OCI-M2 (cell line): ENCODE results near the gene MYO16.

Experiments used
- DNase-seq: peaks from one replicate; lab custom pipeline; 2025; ENCODE audit not compliant: unreplicated experiment; lab: John Stamatoyannopoulos, UW

The MYO16 gene

DNA sequence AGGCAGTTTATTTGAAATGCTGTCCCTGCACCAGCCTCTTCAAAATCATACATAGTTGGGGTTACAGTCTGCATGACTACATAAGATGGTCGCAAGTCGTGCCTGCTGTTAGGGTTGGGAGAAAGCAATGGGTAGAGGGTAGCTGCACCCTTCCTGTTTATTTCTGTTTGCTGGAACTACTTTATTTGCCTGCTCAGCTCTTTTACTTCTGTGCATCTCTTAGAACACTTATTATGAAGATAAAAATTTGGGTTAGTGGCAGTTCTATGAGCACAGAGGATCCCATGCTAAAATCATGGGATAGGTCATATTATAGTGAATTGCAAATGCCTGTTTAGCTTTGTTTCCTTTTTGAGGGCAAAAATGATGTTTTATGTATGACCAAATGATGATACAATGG lies 160.1 kb downstream of the MYO16 start:
- DNase-seq, result no peak

DNA sequence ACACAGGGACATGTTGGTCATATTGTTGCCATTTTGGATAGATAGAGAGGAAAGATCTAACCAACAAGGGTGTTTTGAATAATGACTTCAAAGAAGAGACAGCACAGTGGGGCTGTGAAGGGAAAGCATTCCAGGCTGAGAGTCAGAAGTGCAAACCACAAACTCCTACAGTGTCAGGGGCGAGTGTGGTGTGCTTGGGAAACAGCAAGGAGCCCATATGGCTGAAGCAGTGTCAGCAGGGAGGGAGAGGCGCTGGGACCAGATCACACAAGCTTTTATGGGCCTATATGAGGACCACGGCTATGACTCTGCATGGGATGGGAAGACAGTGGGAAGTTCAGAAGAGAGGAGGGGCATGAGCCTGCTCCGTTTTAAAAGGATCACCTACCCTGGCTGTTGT lies 166.4 kb downstream of the MYO16 start:
- no peak for DNase-seq

DNA sequence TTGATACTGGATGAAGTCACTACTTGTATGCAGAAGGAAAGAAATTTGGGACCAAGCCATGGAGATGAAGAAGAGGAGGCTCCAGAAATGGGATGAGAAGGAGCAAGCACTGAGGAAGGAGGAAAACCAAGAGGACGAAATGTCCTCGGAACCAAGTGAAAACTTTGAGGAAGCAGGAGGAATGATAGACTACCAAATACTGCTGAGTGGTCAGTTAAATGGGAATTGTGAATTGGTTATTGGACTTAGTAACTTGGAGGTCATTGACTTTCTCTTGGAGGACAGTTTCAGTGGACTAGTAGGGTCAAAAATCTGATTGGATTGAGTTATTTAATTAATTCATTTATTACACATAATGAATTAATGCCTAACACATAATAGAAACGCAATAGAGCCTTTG lies 167.9 kb downstream of the MYO16 start:
- no peak for DNase-seq

DNA sequence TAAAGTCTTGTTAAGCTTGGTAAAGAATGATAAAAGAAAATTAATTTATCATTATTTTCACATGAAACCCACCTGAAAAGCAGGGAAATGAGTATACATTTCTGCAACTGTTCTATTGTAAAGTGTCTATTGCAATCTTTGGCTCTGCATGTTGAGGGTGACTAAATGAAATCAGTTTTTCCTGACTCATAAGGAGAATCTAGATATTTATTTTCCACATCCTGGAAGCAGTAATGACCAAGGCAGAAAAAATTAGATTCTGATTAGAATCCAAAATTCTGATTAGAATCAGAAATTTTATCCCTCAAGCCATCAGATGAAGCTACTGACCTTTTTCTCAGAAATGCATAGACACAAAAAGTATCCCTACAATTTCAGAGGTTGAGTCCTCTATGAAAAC lies 178.4 kb downstream of the MYO16 start:
- DNase-seq, result no peak

DNA sequence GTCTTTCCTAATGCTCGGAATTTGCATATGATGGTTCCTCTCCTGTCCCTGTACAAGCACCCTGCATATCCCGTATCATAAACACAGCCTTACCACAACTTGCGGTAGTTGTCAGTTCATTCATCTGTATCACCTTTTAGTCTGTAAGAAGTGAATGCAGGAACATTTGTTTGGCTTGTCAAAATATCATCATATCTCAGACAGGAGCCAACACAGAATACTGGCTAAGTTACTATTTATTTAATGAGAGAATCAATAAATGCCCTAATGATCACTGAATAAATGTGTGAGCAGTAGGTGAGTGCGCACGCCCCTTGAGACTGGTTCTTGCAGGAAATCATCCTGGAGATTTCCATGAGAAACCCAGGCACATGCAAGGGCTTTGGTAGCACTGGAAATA lies 182.8 kb downstream of the MYO16 start:
- DNase-seq, result no peak

DNA sequence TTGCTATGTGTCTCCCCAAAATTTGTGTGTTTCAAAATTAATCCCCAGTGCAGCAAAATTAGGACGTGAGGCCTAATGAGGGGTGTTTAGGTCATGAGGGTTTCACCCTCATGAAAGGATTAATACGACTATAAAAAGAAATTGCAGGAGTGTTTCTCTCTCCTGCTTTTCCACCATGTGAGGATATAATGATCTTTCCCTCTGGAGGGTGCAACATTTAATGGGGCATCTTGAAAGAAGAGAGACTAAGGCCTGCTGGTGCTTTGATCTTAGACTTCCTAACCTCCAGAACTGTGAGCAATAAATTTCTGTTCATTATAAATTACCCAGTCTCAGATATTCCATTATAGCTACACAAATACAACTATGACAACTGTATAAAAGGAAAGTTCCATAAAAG lies 183.2 kb downstream of the MYO16 start:
- no peak for DNase-seq

DNA sequence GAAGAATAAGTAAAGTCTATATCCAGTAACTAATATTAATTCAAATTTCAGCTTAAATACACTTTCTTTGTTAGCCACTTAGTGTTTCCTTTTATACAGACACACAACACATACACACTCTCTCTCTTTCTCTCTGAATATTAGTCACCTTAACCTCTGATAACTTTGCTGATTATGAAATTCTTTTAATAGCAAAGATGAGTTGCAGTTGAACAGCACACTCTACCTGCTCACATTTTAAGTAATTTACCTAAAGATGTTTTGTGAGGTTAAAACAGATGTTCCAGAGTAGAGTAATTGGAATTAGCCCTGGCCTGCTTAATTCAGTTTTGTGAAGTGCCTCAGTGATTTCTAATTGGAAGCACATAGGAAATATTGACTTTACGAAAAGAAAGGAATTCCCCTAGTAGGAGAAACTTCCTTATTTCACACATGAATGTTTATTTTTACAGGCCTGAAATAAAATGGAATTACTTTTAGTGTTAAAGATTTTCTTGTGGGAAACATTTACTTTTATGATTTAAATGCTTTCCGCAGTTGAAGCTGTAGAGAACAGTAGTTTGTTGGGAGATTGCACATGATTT lies 184.3 kb downstream of the MYO16 start:
- no peak for DNase-seq

DNA sequence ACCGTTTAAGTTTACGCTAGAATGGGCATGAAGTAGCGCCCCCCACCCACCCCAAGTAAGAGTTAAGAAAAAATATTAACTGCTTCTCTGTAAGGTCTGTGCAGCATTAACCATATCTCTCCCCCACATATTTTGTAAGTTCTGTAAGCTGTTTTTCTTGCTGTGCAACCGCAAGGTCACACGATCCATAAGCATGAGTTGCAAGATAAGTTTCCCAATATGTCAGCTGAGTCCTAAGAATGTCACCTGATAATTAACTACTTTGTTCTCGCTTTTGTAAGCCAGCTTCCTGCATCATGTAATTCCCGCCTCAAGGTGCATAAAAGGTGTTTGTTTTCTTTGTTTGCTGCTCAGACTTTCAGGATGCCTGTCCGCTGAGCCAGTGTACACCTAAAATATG lies 187.0 kb downstream of the MYO16 start:
- no peak for DNase-seq

DNA sequence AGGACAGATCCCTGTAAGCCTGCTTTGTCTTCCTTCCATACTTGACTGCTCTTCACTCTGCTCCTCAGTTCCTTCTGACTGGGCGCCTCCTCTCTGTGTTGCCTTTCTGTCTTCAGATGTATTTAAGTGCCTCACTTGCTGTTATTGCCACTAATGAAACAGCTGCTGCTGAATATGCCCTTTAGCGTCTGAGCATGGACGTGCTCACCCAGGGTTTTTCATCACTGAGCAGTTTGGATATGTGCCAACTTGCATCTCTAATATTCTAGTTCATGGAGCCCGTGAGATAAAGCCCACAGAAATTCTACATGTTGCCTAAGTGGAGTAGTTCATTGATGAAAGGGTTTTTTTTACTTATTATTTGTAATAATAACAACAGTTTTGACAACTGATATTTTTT lies 198.2 kb downstream of the MYO16 start:
- no peak for DNase-seq

DNA sequence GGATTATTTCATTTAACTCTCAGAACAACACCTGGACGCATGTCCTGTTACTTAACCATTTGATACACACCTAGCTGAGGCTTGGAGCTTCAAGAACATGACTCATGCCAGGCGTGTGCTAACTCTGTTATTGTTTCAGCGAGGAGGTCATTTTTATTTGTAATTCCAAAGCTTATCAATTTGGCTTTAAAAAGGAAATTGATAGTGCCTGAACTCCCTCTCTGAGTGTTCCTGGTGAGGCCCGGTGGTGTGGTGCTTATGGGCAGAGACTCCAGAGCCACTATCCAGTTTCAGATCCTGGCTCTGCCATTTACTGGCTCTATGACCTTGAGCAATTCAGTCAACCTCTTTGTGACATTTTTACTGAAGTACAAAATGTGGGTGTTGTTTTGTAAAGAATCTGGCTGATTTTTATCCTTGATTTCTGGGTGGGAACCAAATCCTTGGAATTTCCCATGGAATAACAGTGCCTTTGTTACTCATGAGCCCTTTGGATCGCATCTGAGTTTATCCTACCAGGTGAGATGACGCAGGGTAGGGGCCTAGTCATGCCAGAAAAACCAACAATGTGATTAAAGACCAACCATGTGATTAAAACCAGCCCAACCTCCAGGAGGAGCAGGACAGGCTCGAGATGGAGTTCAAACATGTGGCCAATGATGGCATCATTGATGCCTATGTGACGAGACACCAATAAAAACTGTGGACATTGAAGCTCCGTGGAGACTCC lies 198.8 kb downstream of the MYO16 start:
- DNase-seq, result no peak

DNA sequence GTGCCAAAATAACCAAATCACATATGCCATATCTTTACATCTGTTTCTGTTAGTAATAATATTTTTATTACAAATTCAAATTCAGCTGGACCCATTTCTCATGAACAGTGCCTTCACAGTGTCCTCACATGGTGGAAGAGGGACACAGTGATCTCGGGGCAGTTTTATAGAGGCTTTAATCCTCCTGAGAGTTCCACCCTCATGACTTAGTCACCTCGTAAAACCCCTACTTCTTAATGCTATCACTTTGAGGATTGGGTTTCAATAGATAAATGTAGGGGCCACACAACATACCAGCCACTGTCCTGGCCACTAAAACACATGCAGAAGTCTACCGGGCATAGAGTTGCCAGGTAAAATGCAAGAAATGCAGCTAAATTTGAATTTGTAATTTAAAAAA lies 201.5 kb downstream of the MYO16 start:
- DNase-seq, result no peak

DNA sequence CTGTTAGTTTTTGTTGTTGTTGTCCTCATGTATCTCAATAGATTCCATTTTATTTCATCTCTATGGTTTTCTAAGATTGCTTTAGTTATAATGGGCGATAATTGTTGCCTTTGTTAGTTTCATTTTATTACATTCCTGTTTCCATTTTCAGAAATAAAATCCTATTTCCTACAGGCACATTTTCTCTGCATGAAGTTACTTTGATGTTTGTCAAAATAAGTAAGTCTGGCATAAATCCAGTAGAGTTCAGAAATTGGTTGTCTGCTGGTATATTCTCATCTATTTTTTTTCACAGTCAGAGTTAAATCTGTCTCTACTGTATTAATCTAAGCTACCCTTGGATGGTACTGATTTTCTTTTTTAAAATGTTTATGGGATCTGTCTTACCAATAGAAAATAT lies 204.1 kb downstream of the MYO16 start:
- DNase-seq, result no peak

DNA sequence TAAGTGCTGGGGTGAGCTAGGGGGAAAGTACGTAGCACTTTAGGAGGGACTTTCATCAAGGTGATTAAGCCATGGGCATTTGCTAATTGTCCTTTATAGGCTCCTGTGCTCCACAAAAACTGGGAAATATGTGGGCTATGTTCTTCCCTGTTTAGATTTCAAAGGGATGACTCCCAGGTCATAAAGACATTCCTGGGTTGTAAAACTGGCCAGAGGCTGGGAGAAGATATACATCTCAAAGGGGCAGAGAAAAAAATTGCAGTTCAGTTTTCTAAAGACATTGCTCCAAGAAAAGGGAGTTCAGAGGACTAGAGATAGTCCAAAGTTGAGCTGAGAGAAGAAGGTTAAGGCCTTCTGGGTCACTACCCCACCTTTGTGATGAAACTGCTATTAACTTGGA lies 204.8 kb downstream of the MYO16 start:
- DNase-seq, result no peak

DNA sequence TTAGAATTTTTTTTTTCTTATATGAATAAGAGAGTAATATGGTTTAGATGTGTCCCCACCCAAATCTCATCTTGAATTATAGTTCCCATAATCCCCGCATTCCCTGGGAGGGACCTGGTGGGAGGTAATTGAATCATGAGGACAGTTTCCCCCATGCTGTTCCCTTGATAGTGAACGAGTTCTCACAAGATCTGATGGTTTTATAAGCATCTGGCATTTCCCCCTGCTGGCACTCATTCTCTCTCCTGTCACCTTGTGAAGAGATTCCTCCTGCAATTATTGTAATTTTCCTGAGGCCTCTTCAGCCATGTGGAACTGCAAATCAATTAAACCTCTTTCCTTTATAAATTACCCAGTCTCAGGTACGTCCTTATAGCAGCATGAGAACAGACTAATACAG lies 205.7 kb downstream of the MYO16 start:
- no peak for DNase-seq

DNA sequence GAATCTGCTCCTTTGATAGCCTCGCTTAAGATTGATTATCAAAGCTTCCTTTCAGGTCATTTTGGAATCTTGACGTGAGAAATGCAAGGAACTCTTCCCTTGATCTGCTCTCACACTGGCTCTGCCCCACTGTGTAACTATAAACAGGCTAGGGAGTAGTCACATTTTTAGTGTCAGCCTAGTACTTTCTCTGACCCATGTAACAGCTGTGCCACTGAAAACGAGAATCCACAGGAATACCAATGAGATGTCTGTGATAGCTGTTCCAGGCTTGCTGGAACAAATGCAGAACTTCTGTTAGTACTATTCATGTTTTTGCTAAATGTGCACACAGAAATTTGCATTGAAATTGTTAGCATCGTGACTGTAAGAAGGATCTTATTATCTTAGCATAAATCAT lies 221.3 kb downstream of the MYO16 start:
- no peak for DNase-seq

DNA sequence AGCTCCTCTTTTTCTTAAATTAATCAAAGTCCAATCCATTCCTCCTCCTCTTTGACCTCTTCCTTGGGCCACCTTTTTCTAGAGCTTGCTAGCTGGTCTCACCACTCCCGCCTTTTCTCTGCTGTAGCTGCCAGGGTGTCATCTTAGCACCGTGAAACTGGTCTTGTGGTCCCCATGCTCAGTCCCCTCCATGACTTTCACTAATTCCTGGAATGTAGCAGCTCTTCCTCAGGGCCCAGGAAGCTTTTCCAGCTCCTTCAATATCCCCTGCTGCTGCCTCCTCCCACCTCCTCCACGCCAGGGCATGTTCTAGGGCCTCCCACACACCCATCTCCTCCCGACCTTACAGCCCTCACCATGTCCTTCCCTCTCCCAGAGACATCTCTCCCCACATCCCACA lies 222.2 kb downstream of the MYO16 start:
- no peak for DNase-seq

DNA sequence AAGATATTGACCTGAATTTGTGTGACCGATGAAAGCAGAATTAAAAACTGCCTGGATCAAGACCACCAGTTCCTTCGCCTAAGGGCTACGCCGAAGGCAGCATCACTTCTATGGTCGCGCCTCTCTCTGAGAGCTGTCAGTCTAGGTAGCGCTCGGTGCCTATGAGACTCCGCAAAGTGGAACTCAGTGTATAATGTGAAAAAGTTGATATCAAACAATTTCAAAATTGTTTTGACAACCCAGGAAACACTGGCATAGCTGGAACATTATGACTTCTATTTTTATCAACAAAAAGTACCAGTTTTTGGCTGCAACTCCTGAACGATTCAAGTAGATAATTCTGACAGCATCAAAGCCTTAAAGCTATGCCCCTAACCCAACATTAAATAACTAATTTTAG lies 223.6 kb downstream of the MYO16 start:
- no peak for DNase-seq

DNA sequence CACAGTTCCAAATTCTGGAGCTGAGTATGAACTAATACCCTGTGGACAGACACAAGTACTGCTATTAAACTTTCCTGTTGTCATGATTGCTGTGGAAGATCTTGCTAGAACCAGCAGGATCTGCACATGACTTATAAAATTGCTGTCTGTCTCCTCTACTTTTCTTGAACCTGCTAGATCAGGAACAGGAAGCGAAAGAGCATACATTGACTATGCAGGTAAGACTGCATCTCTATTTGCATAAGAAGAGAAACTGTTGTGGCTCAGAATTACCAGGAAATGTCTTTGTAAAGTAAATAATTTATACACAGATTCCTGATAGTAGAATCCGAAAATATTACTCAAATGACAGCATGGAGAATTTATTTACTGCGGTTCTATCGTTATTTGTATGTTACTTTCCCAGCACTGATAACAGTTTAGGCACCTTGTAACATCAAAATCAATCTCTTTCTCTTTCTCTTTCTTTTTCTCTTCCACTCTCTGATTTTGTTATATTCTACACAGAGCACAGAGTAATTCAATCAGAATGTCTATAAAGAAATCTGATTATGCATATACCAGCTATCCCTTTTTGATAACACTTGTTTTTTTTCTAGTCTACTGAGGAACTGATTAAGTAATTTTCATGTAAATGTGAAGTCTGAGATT lies 226.5 kb downstream of the MYO16 start:
- DNase-seq, result no peak

DNA sequence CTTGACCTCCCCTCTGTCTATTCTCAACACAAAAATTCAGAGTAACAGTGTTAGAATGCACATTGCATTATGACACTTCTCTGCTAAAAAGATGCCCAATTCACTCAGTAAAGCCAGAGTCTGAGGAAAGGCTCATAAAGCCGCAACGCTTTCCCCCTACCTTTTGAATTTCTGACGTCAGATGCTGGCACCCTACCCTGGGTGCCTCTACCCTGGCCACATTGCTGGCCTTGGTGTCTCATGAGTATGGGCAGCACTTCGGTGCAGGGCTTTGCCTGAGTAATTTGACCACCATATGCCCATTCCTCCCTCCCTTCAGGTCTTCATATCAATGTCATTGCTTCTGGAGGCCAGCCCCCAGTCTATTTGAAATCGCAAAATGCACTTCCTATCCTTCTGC lies 229.3 kb downstream of the MYO16 start:
- no peak for DNase-seq

DNA sequence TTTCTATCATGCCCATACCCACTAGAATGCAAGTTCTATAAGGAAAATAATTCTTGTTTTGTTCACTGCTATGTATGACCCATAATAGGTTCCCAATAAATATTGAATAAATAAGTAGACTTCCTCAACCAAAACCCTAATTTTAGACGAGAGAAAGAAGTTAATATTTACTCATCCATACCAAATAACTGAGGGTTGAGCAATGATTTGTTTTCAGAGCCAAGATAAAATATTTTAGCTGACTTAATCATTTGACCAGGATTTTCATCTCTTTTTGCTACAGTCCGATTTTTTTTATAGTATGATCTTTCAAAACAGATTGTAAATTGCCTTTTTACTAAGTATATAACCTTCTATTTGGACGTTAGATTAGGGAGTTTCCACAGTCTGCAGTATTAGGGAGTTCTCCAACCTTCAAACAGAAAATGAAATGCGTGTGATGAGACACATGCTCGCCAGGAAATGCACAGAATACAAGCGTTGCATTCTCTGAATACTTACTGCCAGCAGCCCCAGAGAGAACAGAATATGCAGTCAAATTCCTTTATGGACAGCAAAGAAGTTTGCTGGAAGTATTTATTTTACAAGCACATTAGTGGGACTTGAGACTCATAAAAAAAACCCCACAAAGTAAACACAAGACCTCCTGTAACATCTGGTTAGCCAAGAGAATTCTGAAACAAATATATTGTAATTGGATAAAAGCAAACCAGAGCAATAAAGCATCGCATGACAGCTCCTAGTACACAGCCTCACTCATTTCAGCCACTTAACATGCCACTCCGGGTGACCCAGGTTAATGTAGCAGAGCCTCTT lies 230.0 kb downstream of the MYO16 start:
- DNase-seq, result no peak

DNA sequence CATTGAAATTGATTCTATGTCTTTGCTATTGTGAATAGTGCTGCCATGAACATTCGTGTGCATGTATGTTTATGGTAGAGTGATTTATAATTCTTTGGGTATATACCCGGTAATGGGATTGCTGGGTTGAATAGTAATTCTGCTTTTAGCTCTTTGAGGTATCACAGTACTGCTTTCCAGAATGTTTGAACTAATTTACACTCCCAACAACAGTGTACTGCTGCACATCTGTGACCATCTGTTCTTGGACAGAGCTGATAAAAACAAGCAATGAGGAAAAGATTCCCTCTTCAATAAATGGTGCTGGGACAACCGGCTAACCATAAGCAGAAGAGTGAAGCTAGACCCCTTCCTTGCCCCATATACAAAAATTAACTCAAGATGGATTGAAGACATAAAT lies 231.0 kb downstream of the MYO16 start:
- DNase-seq, result no peak

DNA sequence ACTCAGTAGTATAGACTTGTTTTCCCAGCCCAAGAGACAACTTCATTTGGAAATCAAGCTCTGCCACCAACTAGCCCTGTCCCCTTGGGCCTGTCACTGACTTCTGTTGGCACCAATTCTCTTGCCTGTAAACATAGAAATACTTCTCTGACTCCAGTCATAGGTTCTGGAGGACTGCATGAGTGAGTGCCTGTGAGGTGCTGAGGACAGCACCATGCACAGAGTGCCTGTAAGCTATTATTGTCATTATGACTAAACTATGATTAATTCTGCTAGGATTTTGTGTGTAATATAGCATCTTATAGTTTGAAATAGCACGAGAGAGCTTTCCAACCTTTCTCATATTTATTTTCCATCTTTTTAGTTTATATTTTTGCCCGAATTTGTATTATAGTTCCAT lies 247.9 kb downstream of the MYO16 start:
- no peak for DNase-seq
